Transverse colon (tissue), 4 donors: ENCODE measurements around the gene BMP8B. TPM values are rescaled to one million over a fixed set of nuclear protein-coding genes. Genes with fewer than 3 reads are reported as not detected.
"Not testable (repeated sequence)": the region's sequence is repeated elsewhere in the genome, so short reads cannot be mapped to it uniquely, and the experiment has no call there.

Experiments used
- DNase-seq: peaks from one replicate; pipeline ENCODE4 v3.0.0-alpha.2; 2019
- H3K27ac ChIP-seq, 4 donors: fragments of 200-600 bp; sonication (generic); 2 replicates each; pipeline ENCODE4 v1.5.1; 2016 to 2018; ENCODE audit warnings: inconsistent platforms in 4 of 4
- H3K27me3 ChIP-seq: fragments of 200-600 bp; sonication (generic); 2 replicates; pipeline ENCODE4 v1.5.1; 2017; ENCODE audit warnings: inconsistent platforms
- H3K36me3 ChIP-seq, 4 donors: fragments of 200-600 bp; sonication (generic); 2 replicates each; pipeline ENCODE4 v1.5.1; 2017 to 2019; ENCODE audit warnings: inconsistent platforms in 4 of 4
- H3K4me1 ChIP-seq, 4 donors: fragments of 200-600 bp; sonication (generic); 2 replicates each; pipeline ENCODE4 v1.5.1; 2017 to 2020; ENCODE audit warnings: inconsistent platforms in 4 of 4
- H3K4me3 ChIP-seq, 4 donors: fragments of 200-600 bp; sonication (generic); 1 replicate in 1 of 4; 2 replicates in 3 of 4; pipeline versions ENCODE4 v1.5.1 to v1.6.1; 2017 to 2019; ENCODE audit warnings: inconsistent platforms in 4 of 4
- H3K9me3 ChIP-seq, 2 donors: fragments of 200-600 bp; sonication (generic); 2 replicates each; pipeline ENCODE4 v1.5.1; 2017 to 2019; ENCODE audit warnings: inconsistent platforms in 2 of 2
- EP300 ChIP-seq: sonication (generic); formaldehyde crosslinking; IDR thresholded peaks from one replicate; pipeline ENCODE4 v1.6.1; 2017; ENCODE audit warnings: antibody characterized with exemption, low read depth
- POLR2A ChIP-seq: fragments of 450-650 bp; IDR thresholded peaks from one replicate; pipeline ENCODE4 v1.6.1; 2016; ENCODE audit warnings: antibody characterized with exemption, mild to moderate bottlenecking, moderate library complexity
- POLR2AphosphoS5 ChIP-seq, 3 donors: sonication (generic); formaldehyde crosslinking; IDR thresholded peaks; one replicate each; pipeline ENCODE4 v1.6.1; 2016; ENCODE audit warnings: antibody characterized with exemption in 3 of 3
- WGBS, 2 donors: methylation state at CpG; one replicate each; pipeline ENCODE4 v1.1.5; 2018; ENCODE audit warnings: low coverage in 1 of 2; 5-methylcytosine and 5-hydroxymethylcytosine counted together
- in situ Hi-C, 4 donors: fragments of 200-750 bp; cut with MboI; loops; one replicate each; pipeline versions ENCODE4 v1.15.0 to v1.15.1; 2017; ENCODE audit warnings: low sequenced_read_pairs in 3 of 4, low pct_ligation_motif_present in 1 of 4, low pct_unique_long_range_greater_than_20kb in 1 of 4
- intact Hi-C: fragments of 100-400 bp; cut with DNase I; formaldehyde crosslinking; loops from one replicate; pipeline ENCODE4 v1.15.1; 2023; ENCODE audit warnings: low total_unique reads
- total RNA-seq, 4 donors: library from RNA; depleted of rRNA; stranded (reverse); fragments of >200 nt; gene quantifications; one replicate each; pipeline ENCODE4 v1.1.0, GENCODE V29; 2016
- TF ChIP-seq, protein P1 (sequence below), 5 experiments: fragments of 200-600 bp in 3 of 5; fragments of 450-650 bp in 2 of 5; sonication (generic) in 3 of 5; IDR thresholded peaks; 1 replicate in 2 of 5; 2 replicates in 3 of 5; pipeline ENCODE4 v1.5.1; 2016 to 2017; ENCODE audit warnings: antibody characterized with exemption in 5 of 5, inconsistent platforms in 3 of 5, mild to moderate bottlenecking in 2 of 5, moderate library complexity in 1 of 5

BMP8B gene
- total RNA-seq, 4 donors from 2014 or later = 1.2 to 27.2 (median 17.4) TPM

DNA sequence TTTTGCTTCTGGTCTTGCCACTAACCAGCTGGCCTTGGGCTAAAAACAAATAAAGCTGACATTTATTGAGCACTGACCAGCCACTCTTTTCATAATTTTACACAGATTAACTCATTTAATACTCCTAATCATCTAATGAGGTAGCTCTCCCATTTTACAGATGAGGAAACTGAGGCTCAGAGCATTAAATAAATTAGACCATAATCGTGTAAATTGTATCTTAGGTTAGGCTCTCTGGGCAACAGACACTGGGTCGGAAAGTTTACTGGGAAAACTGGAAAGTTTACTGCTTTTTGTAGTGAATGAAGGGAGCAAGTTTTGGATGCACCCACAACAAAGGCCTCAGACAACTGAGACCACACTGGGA lies 7.3 kb downstream of the BMP8B start:
- TF ChIP-seq POLR2AphosphoS5 (IDR thresholded peaks at IDR 0.05) = no peak
- TF ChIP-seq EP300 = no peak
- no peak for TF ChIP-seq POLR2A
- TF ChIP-seq, protein P1, sequence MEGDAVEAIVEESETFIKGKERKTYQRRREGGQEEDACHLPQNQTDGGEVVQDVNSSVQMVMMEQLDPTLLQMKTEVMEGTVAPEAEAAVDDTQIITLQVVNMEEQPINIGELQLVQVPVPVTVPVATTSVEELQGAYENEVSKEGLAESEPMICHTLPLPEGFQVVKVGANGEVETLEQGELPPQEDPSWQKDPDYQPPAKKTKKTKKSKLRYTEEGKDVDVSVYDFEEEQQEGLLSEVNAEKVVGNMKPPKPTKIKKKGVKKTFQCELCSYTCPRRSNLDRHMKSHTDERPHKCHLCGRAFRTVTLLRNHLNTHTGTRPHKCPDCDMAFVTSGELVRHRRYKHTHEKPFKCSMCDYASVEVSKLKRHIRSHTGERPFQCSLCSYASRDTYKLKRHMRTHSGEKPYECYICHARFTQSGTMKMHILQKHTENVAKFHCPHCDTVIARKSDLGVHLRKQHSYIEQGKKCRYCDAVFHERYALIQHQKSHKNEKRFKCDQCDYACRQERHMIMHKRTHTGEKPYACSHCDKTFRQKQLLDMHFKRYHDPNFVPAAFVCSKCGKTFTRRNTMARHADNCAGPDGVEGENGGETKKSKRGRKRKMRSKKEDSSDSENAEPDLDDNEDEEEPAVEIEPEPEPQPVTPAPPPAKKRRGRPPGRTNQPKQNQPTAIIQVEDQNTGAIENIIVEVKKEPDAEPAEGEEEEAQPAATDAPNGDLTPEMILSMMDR (IDR thresholded peaks at IDR 0.05) = no peak
- 83 to 93% methylated on average over 1 to 2 of the region's 2 CpGs for WGBS, 2 donors
- H3K9me3 ChIP-seq = no peaks in the 10 kb centered on the region
- H3K27me3 ChIP-seq = no peaks in the 10 kb centered on the region
- H3K36me3 ChIP-seq = no peaks in the 10 kb centered on the region
- DNase-seq = no peak
- in situ Hi-C loops = loop anchor here in 1 of 4 donors (10.0 kb wide), 1 partner anchor 287 kb away; the partner anchor contains the start of gene BMP8A
- no peak overlapping the region for H3K27ac ChIP-seq
- no peaks in the 10 kb centered on the region for H3K4me1 ChIP-seq
- intact Hi-C loops = no loop called here
- H3K4me3 ChIP-seq = no peak overlapping the region

DNA sequence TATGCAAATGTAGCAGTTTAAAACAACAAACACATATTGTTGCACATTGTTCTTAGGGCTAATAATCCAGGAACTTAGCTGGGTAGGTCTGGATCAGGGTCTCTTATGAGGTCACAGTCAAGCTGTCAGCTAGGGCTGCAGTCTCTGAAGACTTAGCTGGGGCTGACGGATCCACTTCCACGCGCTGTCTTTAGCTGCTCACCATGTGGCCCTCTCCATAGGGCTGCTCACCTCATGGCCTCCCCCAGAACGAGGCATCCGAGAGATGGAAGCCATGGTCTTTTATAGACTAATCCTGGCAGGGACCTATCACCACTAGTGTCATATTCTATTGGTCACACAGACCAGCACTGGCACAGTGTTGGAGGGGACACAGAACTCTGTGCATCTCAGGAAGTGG lies 8.8 kb downstream of the BMP8B start:
- Histone ChIP-seq H3K9me3 (no peaks in the 10 kb centered on the region), H3K27me3 (no peaks in the 10 kb centered on the region), H3K36me3 (no peaks in the 10 kb centered on the region), H3K4me3 (no peak overlapping the region), H3K4me1 (no peaks in the 10 kb centered on the region), H3K27ac (no peak overlapping the region)
- no peak for DNase-seq
- in situ Hi-C loops = loop anchor here in 1 of 4 donors (10.0 kb wide), 1 partner anchor 285 kb away; the partner anchor contains the start of gene BMP8A
- TF ChIP-seq POLR2AphosphoS5 (IDR thresholded peaks at IDR 0.05) (no peak), EP300 (no peak), POLR2A (no peak)
- TF ChIP-seq, protein P1 (IDR thresholded peaks at IDR 0.05) = no peak
- 96% methylated on average over 5 of the region's 5 CpGs for WGBS, 2 donors
- intact Hi-C loops = no loop called here

DNA sequence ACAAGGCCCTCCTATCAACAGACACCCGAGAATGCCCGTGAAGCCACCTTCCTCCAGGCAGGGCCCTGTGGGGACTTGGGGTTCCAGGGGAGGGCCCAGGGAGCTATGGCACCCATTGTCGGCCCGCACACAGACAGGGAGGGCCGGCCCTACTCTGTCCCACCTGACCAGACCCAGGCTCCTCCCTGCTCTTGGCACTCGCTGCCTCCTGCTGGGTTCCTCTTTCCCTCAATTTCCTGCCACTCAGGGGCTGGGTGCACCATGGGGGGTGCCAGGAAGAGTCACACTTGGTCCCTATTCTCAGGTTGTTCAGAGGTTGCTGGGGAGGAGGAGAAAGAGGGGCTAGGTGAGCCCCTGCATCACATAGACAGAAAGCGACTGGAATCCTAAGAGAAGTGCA lies 9.5 kb downstream of the BMP8B start:
- no peaks in the 10 kb centered on the region for H3K36me3 ChIP-seq
- no peak overlapping the region for H3K4me3 ChIP-seq
- TF ChIP-seq POLR2A (no peak), EP300 (no peak), POLR2AphosphoS5 (IDR thresholded peaks at IDR 0.05) (no peak)
- TF ChIP-seq, protein P1 (IDR thresholded peaks at IDR 0.05) = no peak
- intact Hi-C loops = no loop called here
- H3K27ac ChIP-seq = no peak overlapping the region
- no peaks in the 10 kb centered on the region for H3K9me3 ChIP-seq
- 97% methylated on average over 6 of the region's 7 CpGs; no CpG with 5 or more reads in 1 of the 2 donors for WGBS, 2 donors
- in situ Hi-C loops = no loop called here
- no peak for DNase-seq
- no peaks in the 10 kb centered on the region for H3K4me1 ChIP-seq
- no peaks in the 10 kb centered on the region for H3K27me3 ChIP-seq

DNA sequence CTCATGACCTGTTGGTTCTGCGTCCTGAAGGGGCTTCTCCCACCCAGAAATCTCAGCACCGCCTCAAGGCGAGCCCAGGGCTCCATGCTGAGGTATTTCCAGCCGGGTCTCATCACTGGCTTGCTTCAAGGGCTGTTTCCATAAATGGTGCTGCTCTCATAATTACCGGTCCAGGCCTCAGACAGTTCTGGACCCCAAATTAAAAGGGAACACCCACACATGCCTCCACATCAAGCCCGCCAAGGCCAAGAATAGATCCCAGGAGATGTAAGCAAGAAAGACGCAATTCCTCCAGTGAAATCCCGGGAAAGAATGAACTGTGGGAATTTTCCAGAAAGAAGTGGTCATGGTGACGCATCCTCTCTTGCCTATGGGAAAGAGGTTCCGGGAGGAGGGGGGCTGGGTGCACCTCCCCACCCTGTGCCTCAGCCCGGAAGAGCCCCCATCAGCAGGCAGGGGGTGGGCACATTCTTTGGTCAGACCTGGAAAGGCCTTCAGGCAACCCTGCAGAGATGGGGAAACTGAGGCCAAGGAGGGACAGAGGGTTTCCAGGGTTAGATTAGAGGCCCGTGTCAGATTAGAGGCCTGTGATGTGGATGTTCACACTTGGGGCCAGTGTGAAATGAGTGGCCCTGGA lies 10.1 kb downstream of the BMP8B start:
- H3K36me3 ChIP-seq, DNase-seq, H3K9me3 ChIP-seq, intact Hi-C loops, H3K27ac ChIP-seq, H3K27me3 ChIP-seq, H3K4me1 ChIP-seq, H3K4me3 ChIP-seq, in situ Hi-C loops: not testable (repeated sequence)
- WGBS, 2 donors = 86% methylated on average over 8 of the region's 12 CpGs; no CpG with 5 or more reads in 1 of the 2 donors

DNA sequence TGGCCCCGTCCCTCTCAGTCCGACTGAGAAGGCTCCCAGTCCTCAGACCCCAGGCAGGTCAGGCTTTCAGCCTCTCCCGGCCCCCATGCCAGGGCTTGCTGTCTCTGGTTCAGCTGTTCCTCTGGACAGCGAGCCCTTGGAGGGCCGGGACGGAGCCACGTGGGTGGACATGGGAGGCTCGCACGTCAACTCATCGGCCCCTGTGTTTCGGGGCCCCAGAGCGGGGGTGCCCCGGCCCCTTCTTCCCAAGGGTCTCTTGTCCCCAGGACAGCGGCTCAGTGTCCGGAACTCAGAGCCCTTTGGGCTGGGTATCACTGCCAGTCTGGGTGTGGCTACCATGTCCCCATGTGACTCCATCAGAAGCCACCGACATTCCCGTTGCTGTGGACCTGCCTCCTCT lies 10.8 kb downstream of the BMP8B start:
- DNase-seq, H3K27ac ChIP-seq, H3K36me3 ChIP-seq, in situ Hi-C loops, H3K4me1 ChIP-seq, H3K27me3 ChIP-seq, H3K4me3 ChIP-seq, H3K9me3 ChIP-seq, intact Hi-C loops: not testable (repeated sequence)
- 100% methylated on average over 1 of the region's 17 CpGs; no CpG with 5 or more reads in 1 of the 2 donors for WGBS, 2 donors
